Epidermal melanocyte (primary cell): ENCODE measurements around the gene ZNHIT6.

Experiments used
- DNase-seq: peaks from one replicate; pipeline ENCODE4 v3.0.0; 2011; ENCODE audit warnings: low spot score; ENCODE audit not compliant: insufficient read length

Gene ZNHIT6

GRCh38 chr1:85623061-85623471 lies 85.2 kb downstream of the ZNHIT6 start:
- no peak for DNase-seq

- no peak for DNase-seq
Observed at GRCh38 chr1:85621430-85621829, 86.8 kb downstream of the ZNHIT6 start.

- peak; percentile 57 for DNase-seq
Observed at GRCh38 chr1:85617633-85618100, 90.6 kb downstream of the ZNHIT6 start.

- DNase-seq, result no peak
Observed at GRCh38 chr1:85616736-85617135, 91.5 kb downstream of the ZNHIT6 start.

- DNase-seq, result no peak
Observed at GRCh38 chr1:85616364-85616705, 91.9 kb downstream of the ZNHIT6 start.

- DNase-seq, result no peak
Observed at GRCh38 chr1:85615586-85616363, 92.5 kb downstream of the ZNHIT6 start.

- peak; percentile 30 for DNase-seq
Observed at GRCh38 chr1:85612704-85613361, 95.4 kb downstream of the ZNHIT6 start.

- DNase-seq, result peak; percentile 69
Observed at GRCh38 chr1:85611856-85612255, 96.4 kb downstream of the ZNHIT6 start.

GRCh38 chr1:85611425-85611824 lies 96.8 kb downstream of the ZNHIT6 start:
- no peak for DNase-seq

- DNase-seq, result no peak
Observed at GRCh38 chr1:85609976-85610375, 98.3 kb downstream of the ZNHIT6 start.

- DNase-seq, result no peak
Observed at GRCh38 chr1:85608851-85609250, 99.4 kb downstream of the ZNHIT6 start.

- no peak for DNase-seq
Observed at GRCh38 chr1:85607921-85608265, 100.3 kb downstream of the ZNHIT6 start.

GRCh38 chr1:85607126-85607920 lies 100.9 kb downstream of the ZNHIT6 start:
- peak; percentile 71 for DNase-seq

- DNase-seq, result no peak
Observed at GRCh38 chr1:85606414-85606800, 101.8 kb downstream of the ZNHIT6 start.

GRCh38 chr1:85605484-85606413 lies 102.5 kb downstream of the ZNHIT6 start:
- no peak for DNase-seq

- no peak for DNase-seq
Observed at GRCh38 chr1:85604298-85604997, 103.8 kb downstream of the ZNHIT6 start.

GRCh38 chr1:85603086-85603880 lies 105.0 kb downstream of the ZNHIT6 start:
- no peak for DNase-seq

GRCh38 chr1:85602571-85602970 lies 105.7 kb downstream of the ZNHIT6 start:
- DNase-seq, result no peak

GRCh38 chr1:85601901-85602300 lies 106.3 kb downstream of the ZNHIT6 start:
- DNase-seq, result no peak

GRCh38 chr1:85599681-85600080 lies 108.6 kb downstream of the ZNHIT6 start:
- DNase-seq, result no peak
